Choroid plexus epithelial cell (primary cell): ENCODE data around the gene ATP5ME.
A peak's percentile ranks its signal among the peaks of the same experiment; 100 is the strongest.

Experiments
- DNase-seq: peaks from one replicate; pipeline ENCODE4 v3.0.0-alpha.2; 2010; ENCODE audit warnings: low read depth
- H3K4me3 ChIP-seq: 2 replicates; pipeline ENCODE4 v1.5.1; 2011; ENCODE audit warnings: low read depth, mild to moderate bottlenecking, control low read depth, low read length, moderate library complexity
- TF ChIP-seq, protein P1 (sequence below): conservative IDR thresholded peaks from 2 replicates; pipeline ENCODE4 v1.5.1; 2011; ENCODE audit warnings: low read depth, mild to moderate bottlenecking, control low read depth, inconsistent platforms, low read length, moderate library complexity

Gene ATP5ME

DNA sequence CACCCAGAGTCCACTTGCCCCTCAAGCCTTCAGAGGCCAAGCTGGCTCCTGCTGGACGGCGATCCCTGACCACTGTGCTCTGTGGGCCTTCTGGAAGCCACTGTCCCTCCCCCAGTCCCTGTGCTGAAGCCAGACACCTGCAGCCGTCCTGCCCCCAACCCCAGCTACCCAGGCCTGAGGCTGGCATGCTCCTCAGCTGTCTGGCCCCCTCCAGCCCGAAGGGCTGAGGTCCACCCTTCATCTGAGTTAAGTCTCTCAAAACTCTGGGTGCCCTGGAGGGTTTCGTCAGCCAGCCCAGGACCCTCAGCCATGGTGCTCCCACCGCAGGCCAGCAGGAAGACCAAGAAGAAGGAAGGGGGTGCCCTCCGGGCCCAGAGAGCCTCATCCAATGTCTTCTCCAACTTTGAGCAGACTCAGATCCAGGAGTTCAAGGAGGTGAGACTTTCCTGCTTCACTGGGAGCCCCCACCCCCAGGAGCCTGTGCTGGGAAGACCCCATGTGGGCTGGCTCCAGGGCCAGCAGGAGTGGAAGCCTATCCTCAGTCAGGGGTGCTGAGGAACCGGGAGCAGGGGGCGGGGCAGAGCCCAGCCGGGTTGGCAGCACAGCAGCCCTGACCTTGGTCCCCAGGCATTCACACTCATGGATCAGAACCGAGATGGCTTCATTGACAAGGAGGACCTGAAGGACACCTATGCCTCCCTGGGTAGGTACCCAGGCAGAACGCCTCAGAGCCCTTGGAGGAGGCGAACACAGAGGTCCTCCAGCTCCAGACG is 4.4 kb upstream of the ATP5ME start:
- TF ChIP-seq, protein P1, sequence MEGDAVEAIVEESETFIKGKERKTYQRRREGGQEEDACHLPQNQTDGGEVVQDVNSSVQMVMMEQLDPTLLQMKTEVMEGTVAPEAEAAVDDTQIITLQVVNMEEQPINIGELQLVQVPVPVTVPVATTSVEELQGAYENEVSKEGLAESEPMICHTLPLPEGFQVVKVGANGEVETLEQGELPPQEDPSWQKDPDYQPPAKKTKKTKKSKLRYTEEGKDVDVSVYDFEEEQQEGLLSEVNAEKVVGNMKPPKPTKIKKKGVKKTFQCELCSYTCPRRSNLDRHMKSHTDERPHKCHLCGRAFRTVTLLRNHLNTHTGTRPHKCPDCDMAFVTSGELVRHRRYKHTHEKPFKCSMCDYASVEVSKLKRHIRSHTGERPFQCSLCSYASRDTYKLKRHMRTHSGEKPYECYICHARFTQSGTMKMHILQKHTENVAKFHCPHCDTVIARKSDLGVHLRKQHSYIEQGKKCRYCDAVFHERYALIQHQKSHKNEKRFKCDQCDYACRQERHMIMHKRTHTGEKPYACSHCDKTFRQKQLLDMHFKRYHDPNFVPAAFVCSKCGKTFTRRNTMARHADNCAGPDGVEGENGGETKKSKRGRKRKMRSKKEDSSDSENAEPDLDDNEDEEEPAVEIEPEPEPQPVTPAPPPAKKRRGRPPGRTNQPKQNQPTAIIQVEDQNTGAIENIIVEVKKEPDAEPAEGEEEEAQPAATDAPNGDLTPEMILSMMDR: no peak

DNA sequence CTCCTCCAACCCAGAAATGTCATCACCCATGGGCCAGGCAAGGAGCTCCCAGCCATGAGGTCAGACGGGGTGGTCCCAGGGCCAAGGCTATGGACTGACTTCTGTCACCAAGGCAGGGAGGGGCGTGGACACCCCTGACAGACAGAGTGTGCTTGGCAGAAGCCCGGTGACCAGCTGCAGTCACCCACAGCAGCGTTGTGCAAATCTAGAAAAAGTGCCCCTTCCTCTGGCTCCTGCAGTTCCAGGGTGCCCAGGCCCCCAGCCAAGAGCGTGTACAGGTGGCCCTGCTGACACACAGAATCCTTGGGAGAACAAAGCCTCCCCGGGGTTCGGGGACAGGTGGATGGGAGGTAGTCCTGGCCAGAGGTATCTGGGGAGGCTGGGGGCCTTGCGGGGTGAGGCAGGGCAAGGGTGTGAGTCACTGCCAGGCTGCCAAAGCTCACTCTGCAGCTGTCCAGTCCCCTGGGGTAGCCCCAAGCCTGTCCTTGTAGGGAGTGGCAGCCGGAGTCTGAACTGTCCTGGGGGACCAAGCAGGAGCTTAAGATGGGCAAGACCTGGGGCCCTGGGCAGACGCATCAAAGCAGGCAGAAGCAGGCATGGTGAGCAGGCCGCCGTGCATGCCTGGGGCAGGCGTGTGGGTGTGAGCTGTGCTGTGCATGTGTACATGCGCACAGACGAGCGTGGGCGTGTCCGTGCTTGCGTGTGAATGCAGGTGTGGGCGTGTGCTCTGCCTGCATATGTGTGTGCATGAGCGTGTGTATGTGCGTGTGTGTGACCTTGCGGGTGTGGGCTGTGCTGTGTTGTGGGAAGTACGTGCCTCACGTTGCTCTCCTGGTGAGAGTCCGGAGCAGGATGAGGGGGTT is 3.6 kb upstream of the ATP5ME start:
- no peak overlapping the region for H3K4me3 ChIP-seq
- DNase-seq: no peak
- TF ChIP-seq, protein P1: no peak

More for the DNA sequence above, 4.4 kb upstream of the ATP5ME start:
- H3K4me3 ChIP-seq: no peak overlapping the region
- DNase-seq: no peak

DNA sequence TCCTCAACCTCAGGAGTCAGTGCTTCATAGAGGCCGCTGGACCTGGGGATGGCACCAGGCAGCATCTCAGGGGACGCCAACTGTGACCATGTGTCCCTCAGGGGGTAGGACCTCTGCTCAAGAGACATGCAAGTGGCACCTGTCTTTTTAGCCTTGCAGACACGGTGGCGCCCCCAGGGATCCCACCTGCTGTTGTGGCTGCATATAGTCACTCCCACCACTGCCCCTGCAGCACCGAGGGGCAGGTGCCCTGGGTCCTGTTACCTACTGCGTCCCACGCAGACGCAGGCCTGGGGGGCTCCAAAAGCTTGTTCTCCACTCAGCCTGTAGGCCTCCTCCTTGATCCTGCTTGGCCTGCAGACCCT is 2.8 kb upstream of the ATP5ME start:
- no peak for DNase-seq
- TF ChIP-seq, protein P1: no peak
- H3K4me3 ChIP-seq: no peak overlapping the region

DNA sequence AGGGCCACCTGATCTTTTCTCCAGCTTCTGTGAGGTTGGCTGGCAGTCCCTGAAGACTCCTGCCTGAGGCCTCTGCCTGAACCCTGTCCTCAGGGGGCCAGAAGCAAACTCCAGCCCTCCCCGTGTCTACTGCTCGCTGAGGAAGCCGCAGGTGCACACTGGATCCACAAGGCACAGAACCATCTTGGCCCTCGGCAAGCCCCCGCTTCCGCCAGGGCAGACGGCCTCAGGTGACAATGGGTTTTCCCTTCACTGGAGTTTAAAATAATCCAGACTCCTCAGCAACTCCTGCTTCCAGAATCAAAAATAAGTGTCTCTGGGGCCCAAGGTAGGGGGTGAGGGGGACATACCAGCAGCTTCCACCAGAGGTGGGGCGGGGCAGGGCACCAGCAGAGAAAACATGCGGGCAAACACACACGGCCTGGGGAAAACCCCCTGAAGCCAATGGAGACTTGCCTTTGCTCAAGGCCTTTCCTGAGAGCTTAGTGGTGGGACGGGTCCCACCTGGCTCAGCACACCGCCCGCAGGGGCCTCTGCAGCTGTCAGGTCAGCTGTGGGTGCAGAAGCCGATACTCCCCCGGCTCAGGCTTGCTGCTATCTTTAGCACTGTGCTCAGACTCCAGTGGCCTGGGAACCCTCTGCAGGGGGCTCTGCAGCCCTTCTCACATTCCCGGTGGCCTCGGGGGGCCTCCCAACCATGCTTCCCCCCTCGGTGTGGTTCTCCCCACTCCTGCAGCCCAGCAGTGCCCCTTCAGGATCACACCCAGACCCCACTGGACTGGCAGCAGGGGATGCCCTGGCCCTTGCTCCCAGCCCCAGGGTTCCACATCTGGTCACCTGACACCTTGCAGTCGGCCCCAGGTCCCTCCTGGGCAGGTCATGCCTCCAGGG is 2.1 kb upstream of the ATP5ME start:
- no peak overlapping the region for H3K4me3 ChIP-seq
- TF ChIP-seq, protein P1: no peak
- no peak for DNase-seq

DNA sequence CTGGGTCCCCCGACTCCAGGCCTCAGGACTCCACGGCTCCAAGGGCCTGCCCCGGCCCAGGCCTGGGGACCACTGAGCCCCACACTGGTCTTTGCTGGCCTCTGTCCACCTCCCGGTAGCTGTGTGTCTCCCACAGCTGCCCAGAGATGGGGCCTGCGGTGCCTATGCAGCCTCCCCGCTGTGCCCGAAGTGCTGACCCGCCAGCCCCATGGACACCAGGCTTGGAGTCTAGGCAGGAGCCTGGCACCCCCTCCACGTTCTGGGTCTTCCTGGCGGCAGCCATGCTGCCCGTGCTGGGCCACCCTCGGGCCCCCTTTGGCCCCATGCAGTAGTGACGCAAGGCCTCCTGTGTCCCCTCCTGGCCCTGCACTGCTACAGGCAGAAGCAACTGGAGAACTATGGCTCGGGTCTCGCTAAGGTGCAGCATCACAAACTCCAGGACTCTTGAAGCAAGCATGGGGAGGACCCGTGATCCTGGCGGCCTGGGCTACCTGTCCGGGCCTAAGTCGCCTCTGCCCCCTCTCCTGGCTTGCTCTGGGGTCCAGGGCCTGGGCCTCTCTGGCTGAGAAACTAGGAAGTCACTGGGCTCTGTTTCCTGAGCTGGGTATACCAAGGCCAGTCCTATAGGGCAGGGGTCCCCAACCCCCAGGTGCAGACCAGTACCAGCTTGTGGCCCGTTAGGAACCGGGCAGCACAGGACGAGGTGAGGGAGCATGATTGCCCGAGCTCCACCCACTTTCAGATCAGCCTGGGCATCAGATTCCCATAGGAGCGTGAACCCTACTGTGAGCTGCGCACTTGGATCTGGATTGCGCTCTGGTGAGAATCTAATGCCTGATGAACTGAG is 1.2 kb upstream of the ATP5ME start:
- TF ChIP-seq, protein P1: no peak
- DNase-seq: no peak
- peak overlapping the region; percentile 92 for H3K4me3 ChIP-seq
